GM18867 (cell line): ENCODE results near the gene ADIPOR2.

Source experiments
- ATAC-seq: cut with Tn5 transposase; IDR thresholded peaks from one replicate; pipeline ENCODE4 v1.9.1; 2021; ENCODE audit warnings: mild to moderate bottlenecking, moderate library complexity; ENCODE audit not compliant: unreplicated experiment

ADIPOR2 gene

DNA sequence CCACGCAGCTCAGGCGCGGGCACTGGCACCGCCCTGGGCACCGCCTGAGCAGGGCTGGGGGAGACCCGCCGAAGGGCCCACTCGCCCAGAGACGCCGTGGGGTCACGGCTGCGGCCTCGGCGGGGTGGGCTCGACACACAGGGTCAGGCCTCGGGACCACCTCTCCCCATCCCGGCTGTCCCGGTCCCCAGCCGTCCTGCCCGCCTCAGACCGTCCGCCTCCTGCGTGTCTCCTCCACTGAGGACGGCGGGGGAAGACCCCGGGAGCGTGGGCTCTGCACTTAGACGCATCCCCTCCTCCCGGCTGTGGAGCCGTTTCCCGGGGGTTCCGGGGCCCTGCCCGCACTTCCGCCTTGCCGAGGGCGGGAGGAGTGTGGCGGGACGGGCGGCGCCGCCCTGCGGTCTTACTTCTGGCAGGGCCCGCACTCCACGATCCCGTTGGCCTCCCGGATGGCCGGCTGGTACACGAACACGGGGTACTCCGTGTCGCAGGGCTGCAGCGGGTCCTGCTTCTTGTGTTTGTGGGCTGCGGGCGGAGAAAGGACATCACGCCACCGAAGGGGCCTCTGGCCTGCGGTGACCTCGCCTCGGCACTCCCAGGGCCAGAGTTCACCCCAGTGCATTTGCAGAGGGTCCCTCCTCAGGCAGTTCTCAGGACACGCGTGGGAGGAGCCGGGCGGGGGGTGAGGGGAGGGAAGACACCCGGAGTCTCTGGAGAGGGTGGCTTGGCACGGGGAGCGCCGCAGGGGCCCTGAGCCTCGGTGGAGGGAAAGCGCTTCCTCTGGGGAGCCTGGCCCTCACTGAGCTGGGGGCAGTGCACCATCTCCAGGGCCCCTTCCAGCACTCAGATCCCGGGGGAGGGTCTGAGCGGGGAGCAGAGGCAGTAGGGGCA, 106.4 kb downstream of the ADIPOR2 start:
- ATAC-seq: no peak

GRCh38 chr12:1797991-1798640, 107.2 kb downstream of the ADIPOR2 start:
- no peak for ATAC-seq

DNA sequence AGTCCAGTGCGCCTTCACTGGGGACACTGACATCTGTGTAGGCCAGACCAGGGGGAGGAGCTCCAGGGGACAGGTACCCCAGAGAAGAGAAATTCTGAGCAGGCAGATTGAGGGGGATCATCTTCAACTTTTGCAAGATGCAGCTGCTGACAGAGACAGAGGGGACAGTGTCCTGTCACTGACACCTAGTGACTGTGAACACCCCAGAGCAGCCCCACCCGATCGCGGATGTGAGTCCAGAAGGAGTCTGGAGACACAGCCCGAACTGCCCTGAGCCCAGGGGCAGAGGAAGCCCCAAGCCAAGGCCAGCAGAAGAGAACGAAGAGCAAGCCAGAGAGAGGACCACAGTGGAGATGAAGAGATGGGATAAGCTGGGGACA, 107.8 kb downstream of the ADIPOR2 start:
- ATAC-seq: no peak

GRCh38 chr12:1799051-1799881, 108.4 kb downstream of the ADIPOR2 start:
- no peak for ATAC-seq

DNA sequence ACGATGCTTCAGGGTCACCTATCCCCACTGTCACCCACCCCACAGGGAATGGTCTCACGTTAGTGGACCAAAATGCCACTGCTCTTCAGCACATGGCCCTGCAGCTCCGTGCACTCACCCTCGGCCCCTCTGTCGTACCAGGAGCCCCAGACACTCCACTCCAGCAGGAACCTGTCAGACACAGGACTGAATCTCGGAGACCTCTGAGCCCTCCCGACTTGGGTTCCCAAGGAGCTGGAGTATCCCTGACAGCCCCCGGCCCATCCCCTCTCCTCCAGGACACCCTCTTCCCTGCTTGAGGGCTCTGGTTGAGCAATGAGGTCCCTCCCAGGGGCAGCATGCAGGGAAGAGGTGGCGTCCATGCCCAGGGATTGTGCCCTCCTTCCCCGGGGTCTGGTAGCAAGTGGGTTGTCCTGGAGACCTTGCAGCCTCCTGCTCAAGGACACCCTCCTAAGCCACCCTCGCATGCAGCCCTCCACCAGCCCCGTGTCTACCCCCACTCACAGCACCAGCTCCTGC, 109.1 kb downstream of the ADIPOR2 start:
- no peak for ATAC-seq

DNA sequence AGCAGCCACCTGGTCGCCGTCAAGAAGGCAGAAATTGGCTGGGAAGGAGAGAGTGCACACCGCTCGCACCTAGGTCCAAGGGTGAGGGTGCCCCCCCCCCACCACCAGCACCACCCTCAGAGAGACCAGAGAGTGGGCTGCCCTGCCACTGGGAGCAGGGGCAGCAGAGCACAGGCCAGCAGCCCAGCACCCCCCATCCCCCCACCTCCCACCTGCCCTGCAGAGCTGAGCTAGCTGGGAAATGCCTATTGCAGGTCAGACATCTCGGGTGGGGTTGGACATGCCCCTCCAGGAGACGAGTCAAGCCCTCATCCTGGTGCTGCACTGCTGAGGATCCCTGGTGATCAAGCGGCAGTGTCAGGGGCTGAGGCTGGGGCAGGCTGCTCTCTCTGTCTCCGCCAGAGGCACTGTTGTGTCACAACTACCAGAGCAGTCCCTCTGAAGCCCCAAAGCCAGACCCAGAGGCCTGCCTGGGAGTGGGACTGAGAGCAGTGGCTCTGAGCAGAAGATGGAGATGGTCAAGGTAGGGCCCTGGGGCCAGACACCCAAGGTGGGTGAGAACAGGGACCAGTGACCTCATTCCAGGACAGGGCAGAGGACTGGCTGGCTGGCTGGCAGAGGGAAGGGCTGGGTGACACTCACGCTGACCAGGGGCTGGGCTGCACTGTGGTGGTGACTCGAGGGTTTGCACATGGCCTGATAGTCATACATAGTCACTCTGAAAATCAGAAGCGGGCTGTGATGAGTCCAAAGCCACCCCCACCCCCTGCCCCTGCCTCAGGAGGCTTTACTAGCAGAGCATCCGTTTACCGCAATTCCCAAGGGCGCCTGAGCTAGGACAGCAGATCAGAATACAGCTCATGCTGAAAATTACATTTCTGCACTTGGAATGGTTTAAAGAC, 109.8 kb downstream of the ADIPOR2 start:
- no peak for ATAC-seq

DNA sequence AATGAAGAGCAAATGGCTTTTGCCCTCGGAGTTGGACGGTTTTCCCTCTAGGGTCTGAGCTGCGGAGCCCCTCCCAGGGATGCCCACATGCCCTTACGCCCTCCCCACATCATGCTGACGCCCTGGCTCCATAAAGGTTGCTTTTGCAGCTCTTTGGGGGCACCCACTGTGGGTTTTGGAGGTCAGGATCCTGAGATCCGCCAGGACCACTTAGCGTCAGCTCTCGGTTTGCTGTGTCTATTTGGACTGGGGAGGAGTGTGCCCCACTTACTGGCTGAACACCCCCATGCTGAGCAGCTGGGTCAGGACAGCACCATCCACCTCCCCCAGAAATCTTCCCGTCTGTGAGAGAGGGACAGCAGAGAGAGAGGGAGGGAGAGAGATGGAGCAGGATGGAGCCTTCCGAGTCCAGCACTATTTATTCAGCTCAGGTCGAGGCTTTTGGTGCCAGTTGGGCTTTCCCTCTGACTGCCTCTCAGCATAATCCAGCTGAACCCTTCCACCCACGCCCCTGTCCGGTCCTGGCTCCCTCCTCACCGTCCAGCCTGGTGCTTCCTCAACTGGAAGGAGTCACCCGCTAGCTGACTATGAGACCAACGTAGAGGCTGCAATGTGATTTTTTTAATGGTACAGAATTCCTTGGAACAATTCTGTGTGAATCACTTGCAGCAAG, 110.6 kb downstream of the ADIPOR2 start:
- no peak for ATAC-seq

GRCh38 chr12:1803736-1804135, 112.9 kb downstream of the ADIPOR2 start:
- no peak for ATAC-seq

- ATAC-seq: peak; percentile 79
These were observed 113.9 kb downstream of the ADIPOR2 start for GRCh38 chr12:1804545-1805332.

- ATAC-seq: no peak
These were observed 114.7 kb downstream of the ADIPOR2 start for GRCh38 chr12:1805441-1806081.

DNA sequence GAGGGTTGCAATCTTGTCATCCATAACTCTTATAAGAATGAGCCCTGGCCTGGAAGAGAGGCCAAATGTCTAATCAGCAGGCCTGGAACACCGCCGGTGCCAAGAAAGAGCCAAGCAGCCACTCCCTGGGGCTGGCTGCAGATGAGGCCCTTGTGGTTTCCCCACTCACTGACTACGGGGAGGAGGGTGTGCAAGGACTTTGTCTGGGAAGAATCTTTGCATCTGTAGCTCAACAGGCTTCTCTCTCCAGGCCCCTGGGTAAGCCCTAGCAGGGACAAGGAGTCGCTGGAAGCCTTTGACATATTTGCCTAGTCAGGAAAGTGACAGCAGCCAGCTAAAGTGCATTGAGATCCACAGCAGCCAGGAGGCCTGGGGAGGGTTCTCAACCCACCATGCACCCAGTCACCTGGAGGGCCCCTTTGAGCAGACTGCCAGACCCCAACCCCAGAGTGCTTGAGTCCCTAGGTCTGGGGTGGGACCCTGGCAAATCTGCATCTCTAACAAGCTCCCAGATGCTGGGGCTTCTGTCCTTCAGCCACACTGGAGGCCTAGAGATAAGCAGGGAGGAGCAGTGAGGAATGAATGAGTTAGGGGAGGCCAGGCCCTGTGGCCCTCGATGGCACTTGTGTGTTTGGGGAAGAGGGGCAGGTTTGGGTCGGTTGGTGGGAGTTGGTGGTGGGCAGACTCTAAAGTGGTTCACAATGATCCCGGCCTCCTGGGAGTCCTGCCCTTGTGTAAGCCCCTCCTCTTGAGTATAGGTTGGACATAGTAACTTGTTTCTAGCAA, 115.6 kb downstream of the ADIPOR2 start:
- ATAC-seq: no peak

GRCh38 chr12:1807087-1807860, 116.4 kb downstream of the ADIPOR2 start:
- ATAC-seq: no peak

DNA sequence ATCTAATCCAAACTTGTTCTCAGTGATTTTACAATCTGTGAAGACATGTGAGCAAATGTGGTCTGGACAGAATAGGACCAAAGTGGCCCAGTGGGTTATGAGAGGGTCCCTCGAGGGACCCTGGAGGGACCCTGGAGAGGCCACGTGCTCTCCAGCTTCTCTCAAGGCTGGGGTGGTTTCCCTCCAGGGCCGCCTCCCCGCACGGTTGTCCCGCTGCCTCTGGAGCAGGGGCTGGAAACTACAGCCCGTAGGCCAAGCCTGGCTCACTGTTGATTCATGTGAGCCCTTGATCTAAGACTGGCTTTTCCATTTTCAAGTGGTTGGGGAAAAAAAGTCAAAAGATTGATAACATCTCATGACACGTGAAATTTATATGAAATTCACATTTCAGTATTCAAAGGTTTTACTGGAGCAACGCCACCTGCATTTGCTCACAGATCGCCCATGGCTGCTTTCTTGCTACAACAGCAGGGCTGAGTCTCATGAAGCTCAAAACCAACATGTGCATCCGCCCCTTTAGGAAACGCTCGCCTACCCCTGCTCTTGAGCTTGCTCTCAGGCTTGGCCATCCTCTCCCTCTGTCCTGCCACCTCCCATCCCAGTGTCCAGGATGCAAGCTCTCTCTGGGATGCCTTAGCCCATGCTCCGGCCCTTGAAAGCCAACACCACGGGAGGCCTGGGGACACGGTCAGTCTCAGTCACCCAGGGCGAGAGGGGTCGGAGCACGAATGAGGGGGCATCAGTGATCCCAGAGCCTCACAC, 117.3 kb downstream of the ADIPOR2 start:
- no peak for ATAC-seq

GRCh38 chr12:1808798-1809480, 118.1 kb downstream of the ADIPOR2 start:
- ATAC-seq: no peak

DNA sequence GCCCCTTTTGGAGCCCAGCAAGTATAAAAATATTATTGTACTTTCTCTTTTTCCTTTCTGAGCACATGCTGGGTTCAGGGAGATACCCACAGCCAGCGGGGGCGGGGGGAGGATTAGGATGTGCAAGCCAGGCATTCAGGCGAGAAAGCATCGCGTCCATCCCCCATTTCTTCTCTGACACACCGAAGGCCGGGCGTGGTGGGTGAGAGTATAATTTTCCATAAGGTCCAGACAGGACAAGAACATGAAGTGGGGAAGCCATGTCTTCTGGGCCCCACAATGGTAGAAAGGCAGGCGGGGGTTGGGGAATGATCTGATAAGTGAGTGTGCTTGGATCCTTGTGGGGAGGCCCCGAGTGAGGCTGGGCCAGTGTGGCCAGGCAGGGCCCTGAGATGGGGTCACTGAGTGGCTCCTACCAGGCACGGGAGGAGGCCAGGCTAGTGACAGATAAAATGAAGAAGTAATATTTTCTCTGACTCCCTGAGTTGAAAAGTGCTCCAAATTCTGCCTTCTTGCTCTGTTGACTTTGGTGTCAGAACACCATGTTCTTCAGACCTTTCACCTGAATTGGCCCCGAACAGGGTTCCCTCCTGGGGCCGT, 118.8 kb downstream of the ADIPOR2 start:
- no peak for ATAC-seq
